Activated T-helper 17 cell treated with anti-CD3 and anti-CD28 coated beads, Interleukin-2, amount 50 U/mL, for 72 hours (primary cell): ENCODE results near the gene PRKX. TPM values are rescaled to one million over a fixed set of nuclear protein-coding genes. Genes with fewer than 3 reads are reported as not detected.
"Not testable (repeated sequence)": the region's sequence is repeated elsewhere in the genome, so short reads cannot be mapped to it uniquely, and the experiment has no call there.

Experiments
- ATAC-seq: fragments of 150-1000 bp; cut with Tn5 transposase; replicated peaks from 2 replicates; pipeline ENCODE4 v1.10.0; 2021; ENCODE audit warnings: mild to moderate bottlenecking, moderate library complexity
- H3K27ac Mint-ChIP-seq: one replicate; pipeline ENCODE4 v1.8.0; 2022; ENCODE audit warnings: mixed read lengths
- H3K27me3 Mint-ChIP-seq: one replicate; pipeline ENCODE4 v1.8.0; 2022; ENCODE audit warnings: mixed read lengths
- H3K36me3 Mint-ChIP-seq: one replicate; pipeline ENCODE4 v1.8.0; 2022; ENCODE audit warnings: low read depth, mild to moderate bottlenecking, mixed read lengths
- H3K4me1 Mint-ChIP-seq: one replicate; pipeline ENCODE4 v1.8.0; 2022; ENCODE audit warnings: mixed read lengths
- H3K4me3 Mint-ChIP-seq: one replicate; pipeline ENCODE4 v1.8.0; 2022; ENCODE audit warnings: mild to moderate bottlenecking, mixed read lengths
- H3K9me3 Mint-ChIP-seq: one replicate; pipeline ENCODE4 v1.8.0; 2022; ENCODE audit warnings: mixed read lengths
- total RNA-seq, 2 donors: library from RNA; stranded (reverse); gene quantifications; one replicate each; pipeline ENCODE4 v1.2.3, GENCODE V29; 2022

PRKX gene
- total RNA-seq, 2 donors from 2014 or later, result 64.8 to 69.8 TPM

DNA sequence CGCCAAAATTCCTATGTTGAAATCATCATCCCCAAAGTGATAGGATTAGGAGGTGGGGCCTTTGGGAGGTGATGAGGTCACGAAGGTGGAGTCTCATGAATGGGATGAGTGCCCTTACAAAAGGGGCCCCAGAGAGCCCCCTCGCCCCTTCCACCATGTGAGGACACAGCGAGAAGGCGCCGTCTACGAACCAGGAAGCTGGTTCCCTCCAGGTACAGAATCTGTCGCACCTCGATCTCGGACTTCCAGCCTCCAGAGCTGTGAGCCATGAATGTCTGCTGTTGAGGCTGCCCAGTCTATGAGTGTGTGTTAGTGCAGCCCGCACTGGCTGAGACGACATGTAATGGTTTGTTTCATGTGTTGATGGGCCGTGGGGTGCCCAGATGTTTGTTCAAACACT is 60.3 kb downstream of the PRKX start:
- Mint-ChIP-seq H3K36me3 (peaks cover 46% of the 10 kb centered on the region), H3K9me3 (no peaks in the 10 kb centered on the region), H3K4me3 (no peak overlapping the region), H3K27ac (no peak overlapping the region), H3K4me1 (no peaks in the 10 kb centered on the region), H3K27me3 (no peaks in the 10 kb centered on the region)
- ATAC-seq, result no peak

DNA sequence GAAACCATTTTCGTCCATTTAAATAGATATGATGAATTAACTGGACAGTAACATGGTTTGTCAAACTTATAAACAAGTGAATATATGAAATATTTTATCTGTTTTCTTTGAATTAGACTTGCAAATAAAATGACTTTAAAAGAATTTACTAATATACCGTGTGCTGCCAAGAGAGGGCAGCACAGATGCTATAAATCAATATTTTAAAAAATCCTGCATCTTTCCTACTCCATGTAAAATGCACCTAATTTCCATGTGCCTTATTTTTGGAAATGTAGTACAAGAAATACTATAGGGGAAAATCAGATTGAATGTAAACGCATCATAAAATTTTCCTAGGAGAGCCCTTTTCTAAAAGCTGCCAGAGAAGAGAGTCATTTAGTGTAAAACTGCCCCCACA is 62.2 kb downstream of the PRKX start:
- Mint-ChIP-seq H3K4me3 (no peak overlapping the region), H3K4me1 (no peaks in the 10 kb centered on the region), H3K27me3 (no peaks in the 10 kb centered on the region), H3K9me3 (no peaks in the 10 kb centered on the region), H3K36me3 (peaks cover 59% of the 10 kb centered on the region), H3K27ac (no peak overlapping the region)
- no peak for ATAC-seq

DNA sequence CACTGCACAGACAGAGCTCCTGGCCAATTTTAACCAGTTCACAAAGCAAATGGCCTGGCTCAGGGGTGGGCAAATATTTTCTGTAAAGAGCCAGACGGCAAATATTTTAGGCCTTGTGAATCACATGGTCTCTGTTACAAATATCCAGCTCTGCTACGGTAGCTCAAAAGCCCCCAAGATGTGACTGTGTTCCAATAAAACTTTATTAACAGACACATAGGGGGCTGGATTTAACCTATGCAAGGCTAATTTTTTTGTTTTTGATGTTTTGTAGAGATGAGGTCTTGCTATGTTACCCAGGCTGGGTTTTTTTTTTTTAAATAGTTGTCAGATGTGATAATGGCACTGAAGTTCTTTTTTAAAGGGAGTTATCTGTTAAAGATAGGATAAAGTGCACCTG is 65.4 kb downstream of the PRKX start:
- Mint-ChIP-seq H3K4me3 (no peak overlapping the region), H3K9me3 (no peaks in the 10 kb centered on the region), H3K4me1 (no peaks in the 10 kb centered on the region), H3K27ac (no peak overlapping the region), H3K36me3 (peaks cover 83% of the 10 kb centered on the region), H3K27me3 (no peaks in the 10 kb centered on the region)
- ATAC-seq, result no peak

DNA sequence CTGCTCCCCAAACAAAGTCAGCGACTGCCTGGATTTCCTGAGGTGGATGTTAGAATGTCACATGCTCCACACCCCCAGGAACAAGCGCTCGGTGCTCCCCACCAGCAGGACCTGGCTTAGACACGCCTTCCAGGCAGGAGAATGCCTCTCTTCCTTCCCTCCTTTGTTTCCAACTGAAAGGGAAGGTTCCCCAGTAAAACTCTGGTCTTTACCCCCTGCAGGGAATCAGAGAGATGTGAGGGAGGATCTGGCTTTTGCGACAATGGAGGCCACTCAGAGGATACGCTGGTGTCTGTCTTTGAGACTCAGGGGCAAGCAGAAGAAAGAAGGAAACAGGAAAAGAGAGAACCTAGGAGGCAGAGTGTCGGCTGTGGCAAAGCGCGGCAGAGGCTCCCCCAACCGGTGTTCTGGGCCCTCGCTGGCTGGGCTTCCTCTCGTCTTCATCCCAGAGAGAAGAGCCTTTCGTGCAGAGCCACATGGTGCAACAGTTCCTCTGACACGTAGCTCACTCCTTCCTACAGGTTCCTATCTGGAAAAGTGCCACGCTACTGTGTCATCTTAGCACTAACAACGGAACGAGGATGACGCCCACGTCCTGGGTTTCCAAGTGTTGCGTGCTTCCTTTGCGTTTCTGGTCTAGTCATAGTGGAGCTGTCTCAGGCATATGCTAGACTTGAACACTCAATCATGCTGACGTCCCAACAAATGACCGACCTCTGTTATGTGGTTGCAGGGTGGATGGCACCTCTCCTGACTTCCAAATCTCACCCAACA is 73.4 kb downstream of the PRKX start:
- not testable (repeated sequence) for H3K4me3 Mint-ChIP-seq, H3K27me3 Mint-ChIP-seq, H3K9me3 Mint-ChIP-seq, H3K4me1 Mint-ChIP-seq
- H3K27ac Mint-ChIP-seq, result peak overlapping the region; percentile 48
- H3K36me3 Mint-ChIP-seq, result peaks cover 63% of the 10 kb centered on the region
- ATAC-seq, result peak; percentile 75

DNA sequence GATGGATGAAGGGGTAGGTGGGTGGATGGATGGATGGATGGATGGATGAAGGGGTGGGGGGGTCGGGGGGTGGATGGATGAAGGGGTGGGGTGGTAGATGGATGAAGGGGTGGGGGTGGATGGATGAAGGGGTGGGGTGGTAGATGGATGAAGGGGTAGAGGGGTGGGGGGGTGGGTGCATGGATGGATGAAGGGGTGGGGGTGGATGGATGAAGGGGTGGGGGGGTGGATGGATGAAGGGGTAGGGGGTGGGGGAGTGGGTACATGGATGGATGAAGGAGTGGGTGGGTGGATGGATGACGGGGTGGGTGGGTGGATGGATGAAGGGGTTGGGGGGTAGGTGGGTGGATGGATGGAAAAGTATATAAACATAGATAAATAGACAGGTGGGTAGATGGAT is 74.2 kb downstream of the PRKX start:
- Mint-ChIP-seq H3K27ac (no peak overlapping the region), H3K9me3 (no peaks in the 10 kb centered on the region), H3K27me3 (no peaks in the 10 kb centered on the region), H3K4me1 (peaks cover 7% of the 10 kb centered on the region), H3K4me3 (no peak overlapping the region), H3K36me3 (peaks cover 59% of the 10 kb centered on the region)
- no peak for ATAC-seq

DNA sequence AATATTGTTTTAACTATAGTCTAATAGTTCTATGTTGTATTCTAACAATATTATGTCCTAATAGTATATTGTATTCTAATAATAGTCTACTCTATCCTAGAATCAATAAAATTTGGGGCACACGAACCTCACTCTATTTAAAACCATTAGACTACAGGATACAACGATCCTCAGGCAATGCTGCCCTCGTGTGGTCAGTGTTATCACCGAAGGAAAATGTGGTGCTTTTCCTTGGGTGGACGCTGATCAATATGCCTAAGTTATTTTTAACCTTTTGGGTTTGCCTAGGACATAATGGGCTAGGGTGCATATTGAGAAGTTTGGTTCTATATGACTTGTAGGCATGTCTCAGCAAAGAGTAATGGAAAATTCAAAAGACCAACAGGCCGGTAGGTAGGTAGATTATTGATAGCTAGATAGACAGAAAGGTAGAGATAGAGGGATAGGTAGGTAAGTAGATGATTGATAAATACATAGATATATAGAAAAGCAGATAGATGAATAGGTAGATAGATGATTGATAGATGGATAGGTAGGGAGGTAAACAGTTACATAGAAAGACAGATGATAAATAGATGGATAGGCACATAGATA is 75.1 kb downstream of the PRKX start:
- H3K9me3 Mint-ChIP-seq, result no peaks in the 10 kb centered on the region
- H3K27ac Mint-ChIP-seq, result peak overlapping the region; percentile 7
- no peak overlapping the region for H3K4me3 Mint-ChIP-seq
- H3K27me3 Mint-ChIP-seq, result no peaks in the 10 kb centered on the region
- no peak for ATAC-seq
- peaks cover 59% of the 10 kb centered on the region for H3K36me3 Mint-ChIP-seq
- peaks cover 7% of the 10 kb centered on the region for H3K4me1 Mint-ChIP-seq

DNA sequence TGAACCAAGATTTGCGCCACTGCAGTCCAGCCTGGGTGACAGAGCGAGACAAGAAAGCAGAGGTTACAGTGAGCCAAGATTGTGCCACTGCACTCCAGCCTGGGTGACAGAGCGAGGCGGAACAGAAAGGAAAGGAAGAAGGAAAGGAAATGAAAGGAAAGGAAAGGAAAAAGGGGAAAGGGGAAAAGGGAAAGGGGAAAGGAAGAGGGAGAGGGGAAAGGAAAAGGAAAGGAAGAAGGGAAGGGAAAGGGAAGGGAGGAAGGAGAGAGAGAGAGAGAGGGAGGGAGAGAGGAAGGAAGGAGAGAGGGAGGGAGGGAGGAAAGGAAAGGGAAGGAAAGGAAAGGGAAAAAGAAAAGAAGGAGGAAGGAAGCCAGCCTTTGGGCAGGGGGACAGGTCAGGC is 76.6 kb downstream of the PRKX start:
- Mint-ChIP-seq H3K4me3 (no peak overlapping the region), H3K27me3 (no peaks in the 10 kb centered on the region), H3K4me1 (peaks cover 7% of the 10 kb centered on the region), H3K36me3 (peaks cover 71% of the 10 kb centered on the region), H3K9me3 (no peaks in the 10 kb centered on the region), H3K27ac (no peak overlapping the region)
- ATAC-seq, result no peak

DNA sequence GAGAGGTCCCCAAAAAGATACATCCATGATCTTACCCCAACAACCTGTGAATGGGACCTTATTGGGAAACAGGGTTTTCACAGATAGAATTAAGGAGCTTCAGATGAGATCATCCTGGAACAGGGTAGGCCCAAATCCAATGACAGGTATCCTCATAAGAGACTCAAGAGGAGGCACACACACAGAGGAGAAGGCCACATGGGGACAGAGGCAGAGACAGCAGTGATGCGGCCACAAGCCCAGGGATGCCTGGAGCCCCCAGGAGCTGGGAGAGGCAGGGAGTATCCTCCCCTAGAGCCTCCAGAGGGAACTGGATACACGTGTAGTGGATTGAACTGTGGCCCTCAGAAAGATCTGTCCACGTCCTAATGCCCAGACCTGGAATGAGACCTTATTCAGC is 82.3 kb downstream of the PRKX start:
- Mint-ChIP-seq H3K36me3 (peaks cover 85% of the 10 kb centered on the region), H3K4me3 (no peak overlapping the region), H3K27me3 (no peaks in the 10 kb centered on the region), H3K27ac (peak overlapping the region; percentile 30), H3K4me1 (no peaks in the 10 kb centered on the region), H3K9me3 (no peaks in the 10 kb centered on the region)
- ATAC-seq, result no peak

DNA sequence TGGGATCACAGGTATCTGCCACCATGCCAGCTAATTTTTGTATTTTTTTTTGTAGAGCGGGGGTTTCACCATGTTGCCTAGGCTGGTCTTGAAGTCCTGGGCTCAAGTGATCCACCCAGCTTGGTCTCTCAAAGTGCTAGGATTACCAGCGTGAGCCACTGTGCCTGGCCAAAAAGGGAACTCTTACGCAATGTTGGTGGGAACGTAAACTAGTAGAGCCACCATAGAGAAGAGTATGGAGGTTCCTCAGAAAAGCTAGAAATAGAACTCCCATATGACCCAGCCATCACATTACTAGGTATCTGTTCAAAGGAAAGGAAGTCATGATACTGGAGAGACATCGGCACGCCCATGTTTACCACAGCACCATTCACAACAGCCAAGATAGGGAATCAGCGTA is 85.9 kb downstream of the PRKX start:
- H3K36me3 Mint-ChIP-seq, result peaks cover 89% of the 10 kb centered on the region
- no peak for ATAC-seq
- H3K27me3 Mint-ChIP-seq, result no peaks in the 10 kb centered on the region
- no peaks in the 10 kb centered on the region for H3K9me3 Mint-ChIP-seq
- H3K4me1 Mint-ChIP-seq, result no peaks in the 10 kb centered on the region
- H3K27ac Mint-ChIP-seq, result no peak overlapping the region
- no peak overlapping the region for H3K4me3 Mint-ChIP-seq

DNA sequence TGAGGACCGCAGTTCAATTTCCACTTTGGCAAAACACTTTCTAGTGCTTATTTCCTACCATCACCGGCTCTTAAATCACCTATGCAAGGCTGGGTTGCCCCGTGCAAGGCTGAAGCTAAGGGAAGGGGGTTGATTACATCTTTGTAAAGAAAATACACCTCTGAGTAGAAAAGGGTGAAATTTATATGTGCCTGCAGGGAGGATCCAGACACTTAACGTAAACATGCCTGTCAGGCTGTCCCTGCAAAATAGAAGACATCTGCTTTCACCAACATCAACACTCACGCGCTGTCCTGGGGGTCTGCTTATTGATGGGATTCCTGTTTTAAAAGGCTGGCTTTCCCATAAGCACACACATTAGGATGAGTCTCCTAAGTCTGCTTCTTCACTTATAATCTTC is 92.0 kb downstream of the PRKX start:
- Mint-ChIP-seq H3K4me3 (no peak overlapping the region), H3K36me3 (peaks cover 92% of the 10 kb centered on the region), H3K27me3 (no peaks in the 10 kb centered on the region), H3K4me1 (no peaks in the 10 kb centered on the region), H3K27ac (no peak overlapping the region), H3K9me3 (no peaks in the 10 kb centered on the region)
- ATAC-seq, result no peak

DNA sequence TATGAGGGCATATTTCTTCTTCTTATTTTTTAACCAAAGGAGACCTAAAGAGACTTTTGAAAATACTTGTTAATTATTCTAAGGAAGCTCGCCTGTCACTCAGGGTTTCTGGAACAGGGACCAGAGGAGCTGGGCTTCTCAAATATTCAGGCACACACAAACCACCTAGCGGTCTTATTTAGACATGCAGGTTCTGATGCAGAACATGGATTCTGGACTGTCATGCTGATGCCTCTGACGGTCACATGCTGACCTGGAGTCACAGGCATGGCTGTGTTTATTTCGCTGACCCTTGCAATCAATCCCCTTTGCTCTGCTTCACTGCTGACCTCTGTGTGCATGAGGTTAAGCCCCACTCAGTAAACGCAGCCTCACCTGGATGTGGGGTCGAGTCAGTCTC is 101.7 kb downstream of the PRKX start:
- not testable (repeated sequence) for ATAC-seq, H3K4me3 Mint-ChIP-seq, H3K27ac Mint-ChIP-seq, H3K27me3 Mint-ChIP-seq, H3K4me1 Mint-ChIP-seq, H3K9me3 Mint-ChIP-seq
- peaks cover 98% of the 10 kb centered on the region for H3K36me3 Mint-ChIP-seq

DNA sequence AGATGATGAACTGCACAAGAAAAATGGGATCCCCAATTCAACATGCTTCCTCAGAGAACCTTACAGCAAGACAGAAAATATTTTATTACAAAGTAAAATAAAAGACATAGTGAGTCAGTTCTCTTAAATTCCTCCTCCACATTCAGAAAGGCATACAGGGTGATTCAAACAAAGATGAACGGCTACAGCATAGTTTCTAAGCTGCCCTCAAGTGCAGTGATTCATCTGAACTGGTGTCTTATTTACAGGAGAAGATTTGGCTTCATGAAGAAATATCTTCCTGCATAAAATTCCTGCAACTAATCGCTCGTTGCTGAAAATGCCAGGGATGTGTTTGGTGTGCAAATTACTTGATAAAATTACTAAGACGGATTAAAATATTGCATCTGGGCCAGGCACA is 103.6 kb downstream of the PRKX start:
- H3K9me3 Mint-ChIP-seq, result no peaks in the 10 kb centered on the region
- H3K36me3 Mint-ChIP-seq, result peaks cover 84% of the 10 kb centered on the region
- no peak overlapping the region for H3K4me3 Mint-ChIP-seq
- ATAC-seq, result no peak
- H3K27ac Mint-ChIP-seq, result no peak overlapping the region
- no peaks in the 10 kb centered on the region for H3K27me3 Mint-ChIP-seq
- no peaks in the 10 kb centered on the region for H3K4me1 Mint-ChIP-seq

DNA sequence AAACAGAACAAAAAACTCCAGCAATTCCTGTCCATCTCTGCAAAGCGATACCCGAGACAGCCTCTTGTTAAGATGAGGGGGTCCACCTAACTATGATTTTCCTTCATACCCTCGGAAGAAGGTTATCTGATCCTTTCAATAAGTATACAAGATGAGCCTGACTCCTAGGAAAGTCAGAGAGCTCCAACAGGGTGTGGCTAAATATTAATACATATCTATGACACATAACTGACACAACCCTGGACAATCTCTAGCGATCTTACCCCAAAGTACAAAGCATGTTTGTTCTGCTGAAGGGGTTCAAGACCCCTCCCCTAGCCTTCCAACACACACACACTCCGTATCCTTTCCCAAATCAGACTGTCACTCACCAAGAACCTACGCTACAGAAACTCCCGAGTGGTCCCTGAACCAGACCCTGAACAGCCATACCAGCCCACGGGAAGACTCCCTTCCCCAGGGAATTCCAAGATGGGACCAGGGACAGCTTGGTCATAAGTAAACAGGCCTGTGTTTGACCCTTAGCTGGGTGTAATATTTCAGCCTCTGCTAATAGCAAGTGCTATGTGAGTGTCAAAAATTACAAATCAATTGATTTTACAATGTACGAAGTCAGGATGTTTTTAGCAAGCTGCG is 110.3 kb downstream of the PRKX start:
- H3K4me3 Mint-ChIP-seq, result no peak overlapping the region
- ATAC-seq, result no peak
- H3K9me3 Mint-ChIP-seq, result peaks cover under 1% of the 10 kb centered on the region
- peaks cover 17% of the 10 kb centered on the region for H3K36me3 Mint-ChIP-seq
- peaks cover under 1% of the 10 kb centered on the region for H3K4me1 Mint-ChIP-seq
- H3K27me3 Mint-ChIP-seq, result no peaks in the 10 kb centered on the region
- H3K27ac Mint-ChIP-seq, result no peak overlapping the region

DNA sequence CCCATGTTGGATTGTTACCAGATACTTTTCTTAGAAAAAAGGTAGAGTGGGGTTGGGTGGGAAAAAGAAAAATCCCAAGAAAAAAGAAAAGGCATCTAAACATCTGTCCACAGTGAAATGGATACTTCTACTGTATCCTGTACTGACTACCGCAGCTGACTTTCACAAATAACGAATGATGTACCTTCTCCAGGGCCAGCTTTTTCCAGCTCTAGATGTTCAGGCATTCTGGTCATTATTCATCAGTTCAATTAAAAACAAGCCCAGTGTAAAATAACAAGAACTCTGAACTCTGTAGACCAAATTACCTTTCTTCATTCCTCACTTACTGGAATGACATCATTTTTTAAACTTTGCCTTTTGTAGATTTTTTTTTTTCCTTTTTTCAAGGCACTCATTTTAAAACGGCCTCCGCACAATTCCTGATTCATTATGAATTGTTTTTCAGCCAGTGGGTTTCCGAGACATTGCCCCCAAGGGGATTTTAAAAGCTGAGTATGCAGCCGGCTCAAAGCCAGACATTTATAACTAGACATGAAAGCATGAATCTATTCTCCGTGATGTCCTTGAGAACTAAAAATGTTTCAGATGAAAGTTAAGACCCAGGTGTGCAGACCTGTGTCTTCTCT is 113.5 kb downstream of the PRKX start:
- Mint-ChIP-seq H3K27me3 (no peaks in the 10 kb centered on the region), H3K27ac (no peak overlapping the region), H3K4me1 (peaks cover 4% of the 10 kb centered on the region), H3K4me3 (no peak overlapping the region), H3K36me3 (no peaks in the 10 kb centered on the region), H3K9me3 (peaks cover 3% of the 10 kb centered on the region)
- no peak for ATAC-seq

DNA sequence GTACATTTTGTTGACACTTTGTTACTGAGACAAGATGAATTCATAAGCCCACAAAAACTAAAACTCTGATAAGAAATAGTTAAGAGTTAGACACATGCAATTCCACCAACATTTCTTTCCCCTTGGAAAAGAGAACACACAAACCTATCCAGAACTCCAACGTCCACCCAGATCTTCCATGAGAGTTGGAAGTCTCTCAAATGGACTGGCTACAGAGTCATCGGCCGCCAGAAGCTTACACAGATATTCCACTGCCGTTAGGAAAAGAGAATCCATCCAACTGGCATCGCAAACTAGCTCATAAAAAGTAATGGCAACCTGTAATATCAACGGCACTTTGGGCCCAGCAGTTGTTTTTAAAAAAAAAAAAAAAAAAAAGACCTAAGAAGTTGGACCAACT is 114.7 kb downstream of the PRKX start:
- no peak for ATAC-seq
- H3K36me3 Mint-ChIP-seq, result no peaks in the 10 kb centered on the region
- peaks cover 4% of the 10 kb centered on the region for H3K4me1 Mint-ChIP-seq
- H3K4me3 Mint-ChIP-seq, result no peak overlapping the region
- H3K27ac Mint-ChIP-seq, result no peak overlapping the region
- H3K9me3 Mint-ChIP-seq, result peaks cover 3% of the 10 kb centered on the region
- no peaks in the 10 kb centered on the region for H3K27me3 Mint-ChIP-seq
